HepG2 (cell line): ENCODE measurements around the gene SRF. TPM values are rescaled to one million over a fixed set of nuclear protein-coding genes. Genes with fewer than 3 reads are reported as not detected.

Source experiments
- ATF3 ChIP-seq: sonication (generic); formaldehyde crosslinking; IDR thresholded peaks from 2 replicates; pipeline ENCODE4 v1.4.0; 2020; ENCODE audit warnings: missing genetic modification reagents
- BORCS8-MEF2B ChIP-seq: sonication (generic); formaldehyde crosslinking; IDR thresholded peaks from 2 replicates; pipeline ENCODE4 v1.8.0; 2022; ENCODE audit warnings: mild to moderate bottlenecking, missing genetic modification reagents
- ELK4 ChIP-seq: sonication (generic); formaldehyde crosslinking; IDR thresholded peaks from 2 replicates; pipeline ENCODE4 v1.9.0; 2021; ENCODE audit warnings: missing genetic modification reagents, borderline replicate concordance
- HDAC2 ChIP-seq: sonication (generic); formaldehyde crosslinking; IDR thresholded peaks from 2 replicates; pipeline ENCODE4 v1.4.0; 2020; ENCODE audit warnings: missing genetic modification reagents
- IRF2 ChIP-seq: IDR thresholded peaks from 2 replicates; pipeline ENCODE4 v1.6.1; 2018; ENCODE audit warnings: missing genetic modification reagents, missing compliant biosample characterization
- JDP2 ChIP-seq: sonication (generic); formaldehyde crosslinking; IDR thresholded peaks from 2 replicates; pipeline ENCODE4 v1.8.1; 2022; ENCODE audit warnings: missing genetic modification reagents, borderline replicate concordance
- MIXL1 ChIP-seq: IDR thresholded peaks from 2 replicates; pipeline ENCODE4 v1.6.1; 2016
- PCBP2 ChIP-seq: fragments of 200-400 bp; formaldehyde crosslinking; optimal IDR thresholded peaks from 2 replicates; pipeline ENCODE3; 2018; ENCODE audit warnings: low read length, low read depth; ENCODE audit not compliant: poor library complexity, severe bottlenecking
- PLRG1 ChIP-seq: fragments of 450-650 bp; conservative IDR thresholded peaks from 2 replicates; pipeline ENCODE4 v1.6.1; 2016
- POLR2AphosphoS2 ChIP-seq: IDR thresholded peaks from 2 replicates; pipeline ENCODE4 v1.6.1; 2011; ENCODE audit warnings: low read depth, low read length, improper control_type of control experiment
- SP1 ChIP-seq, 2 experiments: fragments of 450-650 bp in 1 of 2; sonication (generic) in 1 of 2; formaldehyde crosslinking in 1 of 2; IDR thresholded peaks; 2 replicates each; pipeline versions ENCODE4 v1.4.0 to v1.6.1; 2016 to 2020; ENCODE audit warnings: missing genetic modification reagents in 1 of 2
- THAP9 ChIP-seq: sonication (generic); formaldehyde crosslinking; IDR thresholded peaks from 2 replicates; pipeline ENCODE4; 2020; ENCODE audit warnings: missing genetic modification reagents, mild to moderate bottlenecking, borderline replicate concordance
- ZBTB3 ChIP-seq: sonication (generic); formaldehyde crosslinking; IDR thresholded peaks from 2 replicates; pipeline ENCODE4 v1.4.0; 2020; ENCODE audit warnings: low read depth, mild to moderate bottlenecking, moderate library complexity, missing genetic modification reagents, borderline replicate concordance
- ZFP36L1 ChIP-seq: sonication (generic); formaldehyde crosslinking; IDR thresholded peaks from 2 replicates; pipeline ENCODE4 v1.8.0; 2022; ENCODE audit warnings: mild to moderate bottlenecking, missing genetic modification reagents, moderate library complexity
- ZFP82 ChIP-seq: sonication (generic); formaldehyde crosslinking; IDR thresholded peaks from 2 replicates; pipeline ENCODE4 v1.5.1; 2020; ENCODE audit warnings: mild to moderate bottlenecking, missing genetic modification reagents, borderline replicate concordance
- ZNF256 ChIP-seq: sonication (generic); formaldehyde crosslinking; conservative IDR thresholded peaks from 2 replicates; pipeline ENCODE4 v1.4.0; 2020; ENCODE audit warnings: missing genetic modification reagents
- ZNF274 ChIP-seq: sonication (generic); formaldehyde crosslinking; IDR thresholded peaks from 2 replicates; pipeline ENCODE4 v1.5.1; 2020; ENCODE audit warnings: mild to moderate bottlenecking, missing genetic modification reagents
- ZNF34 ChIP-seq: sonication (generic); formaldehyde crosslinking; IDR thresholded peaks from 2 replicates; pipeline ENCODE4 v1.4.0; 2020; ENCODE audit warnings: mild to moderate bottlenecking, missing genetic modification reagents, borderline replicate concordance
- ZNF550 ChIP-seq: sonication (generic); formaldehyde crosslinking; IDR thresholded peaks from 2 replicates; pipeline ENCODE4 v1.4.0; 2020; ENCODE audit warnings: mild to moderate bottlenecking, missing genetic modification reagents, borderline replicate concordance
- ZNF619 ChIP-seq: sonication (generic); formaldehyde crosslinking; IDR thresholded peaks from 2 replicates; pipeline ENCODE4 v1.4.0; 2020; ENCODE audit warnings: mild to moderate bottlenecking, missing genetic modification reagents
- ZNF674 ChIP-seq: sonication (generic); formaldehyde crosslinking; IDR thresholded peaks from 2 replicates; pipeline ENCODE4 v1.5.0; 2020; ENCODE audit warnings: low read depth, mild to moderate bottlenecking, missing genetic modification reagents
- ZSCAN12 ChIP-seq: sonication (generic); formaldehyde crosslinking; IDR thresholded peaks from 2 replicates; pipeline ENCODE4 v1.9.0; 2021; ENCODE audit warnings: mild to moderate bottlenecking, missing genetic modification reagents
- polyA plus RNA-seq, 8 experiments: library from polyadenylated mRNA; depleted of rRNA in 3 of 8; stranded (reverse) in 7 of 8; unstranded in 1 of 8; fragments of >200 nt; fragmentation: Illumina TruSeq in 4 of 8; extraction: Trizol in 4 of 8; gene quantifications; 2 replicates each; pipeline versions ENCODE4 v1.2.1 to v1.2.3, GENCODE V29; 2011 to 2016; ENCODE audit warnings: low read depth in 4 of 8, missing spikeins in 1 of 8, mixed read lengths in 1 of 8; ENCODE audit not compliant: insufficient read depth in 1 of 8
- total RNA-seq, 5 experiments: library from RNA; depleted of rRNA; stranded (reverse); fragments of >200 nt; fragmentation: Illumina TruSeq; extraction: Trizol; gene quantifications; 2 replicates each; pipeline ENCODE4 v1.2.3, GENCODE V29; 2016; ENCODE audit warnings: low read depth in 1 of 5
- TF ChIP-seq, protein P1 (sequence below): sonication (generic); formaldehyde crosslinking; IDR thresholded peaks from 2 replicates; pipeline ENCODE4 v1.5.0; 2020; ENCODE audit warnings: missing genetic modification reagents

The SRF gene
- total and polyA plus RNA-seq, 2 of the 13 experiments (the other 11 are each of a cell fraction or from before 2014, with no cell fraction given), result 25.5 to 44.1 TPM

DNA sequence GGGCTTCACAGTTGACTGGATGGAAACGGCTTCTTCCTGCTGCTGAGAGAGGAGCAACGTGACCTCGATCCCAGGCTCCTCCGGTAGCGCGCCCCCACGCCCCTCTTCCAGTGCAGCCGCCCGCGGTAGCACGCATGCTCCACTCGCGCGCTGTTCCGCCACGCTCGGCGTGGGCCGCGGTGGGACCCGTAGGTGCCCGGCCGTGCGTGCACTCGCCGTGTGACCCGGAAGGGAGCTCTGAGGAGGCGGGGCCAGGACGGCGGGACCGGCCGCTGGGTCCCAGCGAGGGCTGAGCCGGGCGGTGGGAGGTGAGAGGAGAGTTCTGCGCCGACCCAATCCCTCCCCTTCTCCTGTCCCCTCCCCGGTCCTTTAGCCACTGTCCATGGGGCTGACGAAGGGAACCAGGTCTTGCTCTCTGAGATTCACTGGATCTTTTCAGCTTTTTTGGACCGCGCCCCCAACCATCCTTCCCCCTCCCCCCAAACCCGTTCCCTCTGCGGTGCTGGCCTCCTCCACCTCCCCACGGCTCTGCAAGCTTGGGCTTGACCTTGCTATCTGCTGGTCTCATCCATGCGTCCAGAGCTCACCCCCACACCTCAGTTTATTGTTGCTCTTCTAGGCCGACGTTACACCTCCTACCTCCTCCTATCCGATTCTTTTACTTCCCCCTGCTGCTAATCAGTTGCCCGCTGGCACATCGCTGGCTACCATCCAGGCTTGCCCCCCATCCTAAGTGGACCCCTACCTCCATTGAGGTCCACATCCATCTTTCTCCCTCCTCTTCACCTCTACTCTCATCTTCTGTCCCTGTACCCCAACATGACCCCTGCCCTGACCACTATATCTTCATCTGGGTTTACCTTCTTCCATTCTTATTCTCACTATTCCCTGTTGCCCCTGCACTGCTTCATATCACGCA lies 11.1 kb downstream of the SRF start, which contains the start of gene CUL9 (continued):
- no peak; the same call in 1 of the 2 replicates for TF ChIP-seq ELK4 (CRISPR knock-in tag)
- no peak for TF ChIP-seq SP1 (IDR thresholded peaks at IDR 0.05)
- peak; percentile 90 for TF ChIP-seq SP1 (CRISPR knock-in tag; IDR thresholded peaks at IDR 0.05)
- TF ChIP-seq IRF2, result peak; percentile 94
- no peak for TF ChIP-seq ZSCAN12 (CRISPR knock-in tag)
- TF ChIP-seq HDAC2 (CRISPR knock-in tag), result peak; percentile 89
- TF ChIP-seq, protein P1, sequence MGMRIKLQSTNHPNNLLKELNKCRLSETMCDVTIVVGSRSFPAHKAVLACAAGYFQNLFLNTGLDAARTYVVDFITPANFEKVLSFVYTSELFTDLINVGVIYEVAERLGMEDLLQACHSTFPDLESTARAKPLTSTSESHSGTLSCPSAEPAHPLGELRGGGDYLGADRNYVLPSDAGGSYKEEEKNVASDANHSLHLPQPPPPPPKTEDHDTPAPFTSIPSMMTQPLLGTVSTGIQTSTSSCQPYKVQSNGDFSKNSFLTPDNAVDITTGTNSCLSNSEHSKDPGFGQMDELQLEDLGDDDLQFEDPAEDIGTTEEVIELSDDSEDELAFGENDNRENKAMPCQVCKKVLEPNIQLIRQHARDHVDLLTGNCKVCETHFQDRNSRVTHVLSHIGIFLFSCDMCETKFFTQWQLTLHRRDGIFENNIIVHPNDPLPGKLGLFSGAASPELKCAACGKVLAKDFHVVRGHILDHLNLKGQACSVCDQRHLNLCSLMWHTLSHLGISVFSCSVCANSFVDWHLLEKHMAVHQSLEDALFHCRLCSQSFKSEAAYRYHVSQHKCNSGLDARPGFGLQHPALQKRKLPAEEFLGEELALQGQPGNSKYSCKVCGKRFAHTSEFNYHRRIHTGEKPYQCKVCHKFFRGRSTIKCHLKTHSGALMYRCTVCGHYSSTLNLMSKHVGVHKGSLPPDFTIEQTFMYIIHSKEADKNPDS (CRISPR knock-in tag), result no peak
- peak; percentile 75; the same call in 1 of the 2 replicates for TF ChIP-seq MIXL1 (CRISPR knock-in tag)
- no peak for TF ChIP-seq JDP2 (CRISPR knock-in tag)
- no peak for TF ChIP-seq ZNF550
- TF ChIP-seq PCBP2, result peak; percentile 17
- no peak for TF ChIP-seq PLRG1
- TF ChIP-seq ZFP82 (CRISPR knock-in tag), result no peak
- TF ChIP-seq ZNF256 (CRISPR knock-in tag), result 0 out of 2 replicates have a peak, but pooled peaks have one; percentile 48
- TF ChIP-seq POLR2AphosphoS2, result no peak; the same call in 1 of the 2 replicates
- TF ChIP-seq ZFP36L1, result no peak
- peak; percentile 88 for TF ChIP-seq ZNF274 (CRISPR knock-in tag)
- TF ChIP-seq ZNF619 (CRISPR knock-in tag), result 0 out of 2 replicates have a peak, but pooled peaks have one; percentile 36
- no peak for TF ChIP-seq ZNF674 (CRISPR knock-in tag)
- peak; percentile 83; the same call in 1 of the 2 replicates for TF ChIP-seq ZBTB3 (CRISPR knock-in tag)
- TF ChIP-seq ATF3 (CRISPR knock-in tag), result no peak
- TF ChIP-seq THAP9, result peak; percentile 99
- TF ChIP-seq ZNF34 (CRISPR knock-in tag), result peak; percentile 82; the same call in 1 of the 2 replicates
- TF ChIP-seq BORCS8-MEF2B (CRISPR knock-in tag), result peak; percentile 91; the same call in 1 of the 2 replicates
